IMR-90 (cell line): ENCODE results near the gene ADGRG7.

ENCODE experiments used
- BHLHE40 ChIP-seq: fragments of 150-350 bp; IDR thresholded peaks from 2 replicates; pipeline ENCODE4 v1.6.1; 2016; ENCODE audit warnings: mild to moderate bottlenecking, low read depth, low read length
- CTCF ChIP-seq: conservative IDR thresholded peaks from 2 replicates; pipeline ENCODE4 v1.5.1; 2012; ENCODE audit warnings: mild to moderate bottlenecking, low read depth, low read length, improper control_type of control experiment
- ELK1 ChIP-seq: fragments of 150-350 bp; IDR thresholded peaks from 2 replicates; pipeline ENCODE4 v1.6.1; 2016; ENCODE audit warnings: low read depth, mild to moderate bottlenecking, low read length, moderate library complexity, borderline replicate concordance
- FOS ChIP-seq: fragments of 150-350 bp; IDR thresholded peaks from 2 replicates; pipeline ENCODE4 v1.6.1; 2016; ENCODE audit warnings: low read depth, low read length
- MAFK ChIP-seq: IDR thresholded peaks from 2 replicates; pipeline ENCODE4 v1.6.1; 2012; ENCODE audit warnings: low read depth, low read length, improper control_type of control experiment
- MXI1 ChIP-seq: IDR thresholded peaks from 2 replicates; pipeline ENCODE4 v1.6.1; 2012; ENCODE audit warnings: low read depth, mild to moderate bottlenecking, low read length, moderate library complexity, borderline replicate concordance
- NFE2L2 ChIP-seq: fragments of 150-350 bp; IDR thresholded peaks from 2 replicates; pipeline ENCODE4 v1.6.1; 2016; ENCODE audit warnings: low read depth, mild to moderate bottlenecking, low read length
- POLR2A ChIP-seq: IDR thresholded peaks from 2 replicates; pipeline ENCODE4 v1.6.1; 2012; ENCODE audit warnings: mild to moderate bottlenecking, low read depth, low read length
- RAD21 ChIP-seq: IDR thresholded peaks from 2 replicates; pipeline ENCODE4 v1.6.1; 2012; ENCODE audit warnings: low read length, improper control_type of control experiment
- RFX5 ChIP-seq: IDR thresholded peaks from 2 replicates; pipeline ENCODE4 v1.8.0; 2012; ENCODE audit warnings: low read depth, mild to moderate bottlenecking, low read length, moderate library complexity
- SMC3 ChIP-seq: fragments of 150-350 bp; IDR thresholded peaks from 2 replicates; pipeline ENCODE4 v1.6.1; 2016; ENCODE audit warnings: low read depth, mild to moderate bottlenecking, antibody characterized with exemption, low read length, moderate library complexity
- USF2 ChIP-seq: fragments of 150-350 bp; IDR thresholded peaks from 2 replicates; pipeline ENCODE4 v1.6.1; 2017; ENCODE audit warnings: mild to moderate bottlenecking, antibody characterized with exemption, low read length, low read depth

- no peak for TF ChIP-seq RFX5
- no peak for TF ChIP-seq CTCF
- TF ChIP-seq POLR2A = no peak
- TF ChIP-seq SMC3 = no peak
- no peak for TF ChIP-seq ELK1
- TF ChIP-seq MXI1 = no peak
- TF ChIP-seq FOS = no peak
- TF ChIP-seq NFE2L2 = no peak
- no peak for TF ChIP-seq RAD21
- TF ChIP-seq BHLHE40 = no peak
- TF ChIP-seq MAFK = no peak
- TF ChIP-seq USF2 = no peak
Observed at GRCh38 chr3:100584101-100584660, 25.2 kb upstream of the ADGRG7 start.
